ENCODE data around the gene SEM1. TPM values are rescaled to one million over a fixed set of nuclear protein-coding genes. Genes with fewer than 3 reads are reported as not detected.

Gene SEM1
- total RNA-seq, 1 donor from 2014 or later, result 65.2 TPM

DNA sequence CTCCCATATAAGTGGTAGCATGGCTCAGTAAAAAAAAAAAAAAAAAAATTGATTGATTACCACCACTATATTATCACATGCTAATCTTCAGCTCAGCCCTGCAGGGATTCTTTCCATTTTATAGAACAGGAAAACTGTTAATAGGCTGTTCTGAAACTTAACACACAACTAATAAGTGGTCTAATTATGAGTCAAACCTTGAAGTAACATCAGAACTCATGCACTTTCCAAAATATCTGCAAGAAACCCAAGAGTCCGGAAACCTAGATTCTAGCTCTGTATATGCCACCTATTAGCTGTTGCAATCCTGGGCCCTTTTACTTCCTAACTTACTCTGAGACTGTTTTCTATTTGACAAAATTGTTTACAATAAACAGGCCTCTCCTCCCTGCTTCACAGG, 23.9 kb downstream of the SEM1 start:
- Histone ChIP-seq H3K4me3 (no peak overlapping the region), H2AFZ (replicated peaks) (no peak overlapping the region), H3K9ac (no peak overlapping the region), H3K27ac (no peak overlapping the region), H3K36me3 (peaks cover 6% of the 10 kb centered on the region), H3F3A (ENCODE audit: low read depth) (no peaks in the 10 kb centered on the region), H3K9me3 (ENCODE audit: low read depth) (no peaks in the 10 kb centered on the region), H3K4me1 (no peaks in the 10 kb centered on the region), H3K4me2 (no peak overlapping the region), H4K20me1 (ENCODE audit: low read depth) (peaks cover under 1% of the 10 kb centered on the region), H3K79me2 (ENCODE audit: low read depth) (peaks cover 17% of the 10 kb centered on the region), H3K27me3 (no peaks in the 10 kb centered on the region)
- no peak overlapping the region for H3K4me3 Mint-ChIP-seq
- H3K27me3 Mint-ChIP-seq (ENCODE audit: insufficient read depth, low read depth), result no peaks in the 10 kb centered on the region
- TF ChIP-seq, protein P1, sequence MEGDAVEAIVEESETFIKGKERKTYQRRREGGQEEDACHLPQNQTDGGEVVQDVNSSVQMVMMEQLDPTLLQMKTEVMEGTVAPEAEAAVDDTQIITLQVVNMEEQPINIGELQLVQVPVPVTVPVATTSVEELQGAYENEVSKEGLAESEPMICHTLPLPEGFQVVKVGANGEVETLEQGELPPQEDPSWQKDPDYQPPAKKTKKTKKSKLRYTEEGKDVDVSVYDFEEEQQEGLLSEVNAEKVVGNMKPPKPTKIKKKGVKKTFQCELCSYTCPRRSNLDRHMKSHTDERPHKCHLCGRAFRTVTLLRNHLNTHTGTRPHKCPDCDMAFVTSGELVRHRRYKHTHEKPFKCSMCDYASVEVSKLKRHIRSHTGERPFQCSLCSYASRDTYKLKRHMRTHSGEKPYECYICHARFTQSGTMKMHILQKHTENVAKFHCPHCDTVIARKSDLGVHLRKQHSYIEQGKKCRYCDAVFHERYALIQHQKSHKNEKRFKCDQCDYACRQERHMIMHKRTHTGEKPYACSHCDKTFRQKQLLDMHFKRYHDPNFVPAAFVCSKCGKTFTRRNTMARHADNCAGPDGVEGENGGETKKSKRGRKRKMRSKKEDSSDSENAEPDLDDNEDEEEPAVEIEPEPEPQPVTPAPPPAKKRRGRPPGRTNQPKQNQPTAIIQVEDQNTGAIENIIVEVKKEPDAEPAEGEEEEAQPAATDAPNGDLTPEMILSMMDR (IDR thresholded peaks at IDR 0.05), result no peak
- TF ChIP-seq EZH2 (IDR thresholded peaks at IDR 0.05) (no peak), EZH2phosphoT487 (IDR thresholded peaks at IDR 0.05) (no peak)
- H3K4me1 Mint-ChIP-seq, result no peaks in the 10 kb centered on the region
- no peak overlapping the region for H3K27ac Mint-ChIP-seq
- H3K36me3 Mint-ChIP-seq, result peaks cover 47% of the 10 kb centered on the region
- no peak for DNase-seq (ENCODE audit: low spot score)
- H3K9me3 Mint-ChIP-seq, result peaks cover 25% of the 10 kb centered on the region

DNA sequence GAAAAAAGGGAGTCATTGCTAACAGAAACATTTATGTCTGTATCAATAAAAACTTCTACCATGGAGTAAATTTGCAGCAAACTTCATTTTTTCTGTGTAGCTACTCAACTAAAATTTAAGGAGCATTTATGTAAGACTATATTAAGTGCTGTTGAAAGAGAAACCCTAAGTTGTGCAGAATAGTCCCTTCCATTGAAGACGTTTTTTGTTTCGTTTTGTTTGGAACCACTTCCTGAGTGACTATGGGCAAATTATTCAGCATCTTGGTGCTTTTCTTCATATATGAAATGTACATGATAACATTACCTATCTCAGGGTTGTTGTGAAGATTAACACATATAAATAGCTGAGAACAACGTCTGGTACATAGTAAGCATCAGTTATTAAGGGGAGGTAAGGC, 24.3 kb downstream of the SEM1 start:
- peaks cover 47% of the 10 kb centered on the region for H3K36me3 Mint-ChIP-seq
- no peak overlapping the region for H2AFZ ChIP-seq (replicated peaks)
- no peaks in the 10 kb centered on the region for H3K4me1 ChIP-seq
- H4K20me1 ChIP-seq (ENCODE audit: low read depth), result no peaks in the 10 kb centered on the region
- H3K4me3 ChIP-seq, result no peak overlapping the region
- H3K27me3 Mint-ChIP-seq (ENCODE audit: insufficient read depth, low read depth), result no peaks in the 10 kb centered on the region
- no peak overlapping the region for H3K27ac Mint-ChIP-seq
- no peaks in the 10 kb centered on the region for H3K9me3 ChIP-seq (ENCODE audit: low read depth)
- H3K36me3 ChIP-seq, result peaks cover 6% of the 10 kb centered on the region
- H3K27ac ChIP-seq, result no peak overlapping the region
- H3K4me2 ChIP-seq, result no peak overlapping the region
- peaks cover 25% of the 10 kb centered on the region for H3K9me3 Mint-ChIP-seq
- no peak for DNase-seq (ENCODE audit: low spot score)
- H3K4me3 Mint-ChIP-seq, result no peak overlapping the region
- no peaks in the 10 kb centered on the region for H3F3A ChIP-seq (ENCODE audit: low read depth)
- H3K4me1 Mint-ChIP-seq, result no peaks in the 10 kb centered on the region
- no peak overlapping the region for H3K9ac ChIP-seq
- TF ChIP-seq EZH2 (IDR thresholded peaks at IDR 0.05) (no peak), EZH2phosphoT487 (IDR thresholded peaks at IDR 0.05) (no peak)
- TF ChIP-seq, protein P1 (IDR thresholded peaks at IDR 0.05), result no peak
- H3K27me3 ChIP-seq, result no peaks in the 10 kb centered on the region
- peaks cover 14% of the 10 kb centered on the region for H3K79me2 ChIP-seq (ENCODE audit: low read depth)

DNA sequence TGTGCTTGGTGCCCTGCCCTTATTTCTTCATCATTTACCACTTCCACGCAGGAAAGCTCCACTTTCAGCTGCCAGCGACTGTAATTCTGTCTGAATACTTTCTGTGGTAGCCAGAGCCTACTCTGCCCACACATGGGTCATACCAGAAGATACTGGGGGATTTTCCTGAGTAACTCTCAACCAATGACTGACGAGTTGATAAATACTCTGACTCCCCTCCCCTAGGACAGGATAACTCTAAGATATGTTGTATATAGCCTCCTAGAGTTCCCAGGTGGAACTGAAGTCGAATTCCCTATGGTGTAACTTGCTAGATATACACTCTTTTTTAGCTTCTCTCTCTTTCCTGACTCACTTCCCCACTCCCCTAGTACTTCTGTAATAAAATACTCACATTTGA, 29.8 kb downstream of the SEM1 start:
- Histone ChIP-seq H3K27me3 (no peaks in the 10 kb centered on the region), H3K4me3 (no peak overlapping the region), H3K79me2 (ENCODE audit: low read depth) (no peaks in the 10 kb centered on the region), H2AFZ (replicated peaks) (no peak overlapping the region), H3K36me3 (no peaks in the 10 kb centered on the region), H3K9ac (no peak overlapping the region), H3K9me3 (ENCODE audit: low read depth) (no peaks in the 10 kb centered on the region), H3K27ac (no peak overlapping the region), H4K20me1 (ENCODE audit: low read depth) (no peaks in the 10 kb centered on the region), H3K4me2 (no peak overlapping the region), H3F3A (ENCODE audit: low read depth) (no peaks in the 10 kb centered on the region), H3K4me1 (no peaks in the 10 kb centered on the region)
- Mint-ChIP-seq H3K27ac (no peak overlapping the region), H3K36me3 (peaks cover 33% of the 10 kb centered on the region), H3K9me3 (peaks cover 22% of the 10 kb centered on the region), H3K4me1 (no peaks in the 10 kb centered on the region), H3K4me3 (no peak overlapping the region), H3K27me3 (ENCODE audit: insufficient read depth, low read depth) (no peaks in the 10 kb centered on the region)
- TF ChIP-seq EZH2 (IDR thresholded peaks at IDR 0.05), result no peak
- DNase-seq (ENCODE audit: low spot score), result no peak

DNA sequence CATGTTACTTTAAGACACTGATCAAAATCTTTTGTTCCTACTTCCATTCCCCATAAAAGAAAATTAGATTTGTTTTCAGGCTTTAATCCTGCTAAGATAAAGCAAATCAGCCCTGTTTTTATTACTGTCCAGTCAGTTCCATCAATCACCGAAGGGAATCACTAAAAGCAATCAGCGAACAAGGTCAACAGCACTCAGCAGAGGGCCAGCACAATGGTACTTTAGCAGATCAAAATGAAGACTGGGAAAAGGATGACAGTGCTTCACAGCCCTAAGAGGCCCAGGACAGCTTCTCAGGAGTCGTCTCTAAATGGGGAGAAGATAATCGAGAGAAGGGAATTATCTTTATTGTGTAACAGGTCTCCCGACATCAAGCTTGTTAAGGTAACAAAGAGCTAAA, 32.7 kb downstream of the SEM1 start:
- no peak overlapping the region for H3K4me3 Mint-ChIP-seq
- no peaks in the 10 kb centered on the region for H3K4me1 ChIP-seq
- no peak overlapping the region for H2AFZ ChIP-seq (replicated peaks)
- H3K27me3 ChIP-seq, result no peaks in the 10 kb centered on the region
- H4K20me1 ChIP-seq (ENCODE audit: low read depth), result no peaks in the 10 kb centered on the region
- no peaks in the 10 kb centered on the region for H3K79me2 ChIP-seq (ENCODE audit: low read depth)
- H3K27ac Mint-ChIP-seq, result no peak overlapping the region
- H3K27me3 Mint-ChIP-seq (ENCODE audit: insufficient read depth, low read depth), result no peaks in the 10 kb centered on the region
- TF ChIP-seq EZH2 (IDR thresholded peaks at IDR 0.05), result no peak
- TF ChIP-seq, protein P1 (IDR thresholded peaks at IDR 0.05), result no peak
- TF ChIP-seq EZH2phosphoT487 (IDR thresholded peaks at IDR 0.05), result no peak
- peaks cover 7% of the 10 kb centered on the region for H3K9me3 Mint-ChIP-seq
- no peaks in the 10 kb centered on the region for H3K9me3 ChIP-seq (ENCODE audit: low read depth)
- DNase-seq (ENCODE audit: low spot score), result no peak
- no peaks in the 10 kb centered on the region for H3K36me3 ChIP-seq
- no peak overlapping the region for H3K4me3 ChIP-seq
- H3F3A ChIP-seq (ENCODE audit: low read depth), result no peaks in the 10 kb centered on the region
- H3K36me3 Mint-ChIP-seq, result peaks cover 7% of the 10 kb centered on the region
- H3K27ac ChIP-seq, result no peak overlapping the region
- no peak overlapping the region for H3K4me2 ChIP-seq
- H3K4me1 Mint-ChIP-seq, result no peaks in the 10 kb centered on the region
- H3K9ac ChIP-seq, result no peak overlapping the region

Data from neural progenitor cell (in vitro differentiated cells).